GM21717 (cell line): Measurements from ENCODE around the gene AGAP3.

ENCODE experiments used
- ATAC-seq: cut with Tn5 transposase; IDR thresholded peaks from one replicate; pipeline ENCODE4 v1.9.1; 2021; ENCODE audit warnings: mild to moderate bottlenecking, moderate library complexity; ENCODE audit not compliant: unreplicated experiment

AGAP3 gene

GRCh38 chr7:151087245-151088018 lies 1.2 kb downstream of the AGAP3 start:
- no peak for ATAC-seq

DNA sequence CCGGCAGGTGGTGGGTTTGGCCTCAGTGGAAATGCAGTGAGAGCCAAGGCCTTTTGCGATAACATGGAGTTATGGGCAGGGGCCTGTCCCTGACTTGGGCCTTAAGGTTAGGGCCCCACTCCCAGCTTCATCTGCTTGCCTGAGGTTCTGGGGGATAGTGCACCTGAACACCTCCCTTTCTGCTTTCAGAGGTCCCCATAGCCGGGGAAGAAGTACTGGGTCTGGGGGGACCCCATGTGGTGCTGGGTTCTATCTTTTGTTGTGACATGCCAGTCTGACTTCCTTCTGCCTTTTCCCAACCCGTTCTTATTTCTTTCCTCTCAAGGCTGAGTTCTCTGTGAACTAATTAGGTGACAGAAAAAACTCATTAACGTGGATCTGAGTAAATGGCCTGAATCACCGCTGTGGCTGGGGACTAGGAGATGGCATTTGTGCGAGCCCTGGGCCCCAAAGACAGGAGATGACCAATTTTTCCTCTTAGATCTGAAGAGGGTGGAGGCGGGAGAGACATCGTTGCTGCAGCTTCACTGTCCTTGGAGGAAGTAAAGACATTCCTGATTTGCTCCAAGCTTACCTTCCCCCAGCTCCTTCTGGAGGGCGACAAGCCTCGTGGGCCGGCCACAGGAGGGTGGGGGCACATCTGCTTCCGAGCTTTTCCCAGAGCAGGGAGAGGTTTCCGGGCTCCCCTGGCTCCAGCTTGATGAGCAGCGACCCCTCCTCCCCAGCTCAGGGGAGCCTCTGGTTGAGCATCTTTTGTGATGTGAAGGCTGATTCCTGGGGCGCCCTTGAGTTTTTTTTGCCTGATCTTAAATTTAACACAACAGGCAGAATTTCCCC lies 2.0 kb downstream of the AGAP3 start:
- ATAC-seq = no peak

DNA sequence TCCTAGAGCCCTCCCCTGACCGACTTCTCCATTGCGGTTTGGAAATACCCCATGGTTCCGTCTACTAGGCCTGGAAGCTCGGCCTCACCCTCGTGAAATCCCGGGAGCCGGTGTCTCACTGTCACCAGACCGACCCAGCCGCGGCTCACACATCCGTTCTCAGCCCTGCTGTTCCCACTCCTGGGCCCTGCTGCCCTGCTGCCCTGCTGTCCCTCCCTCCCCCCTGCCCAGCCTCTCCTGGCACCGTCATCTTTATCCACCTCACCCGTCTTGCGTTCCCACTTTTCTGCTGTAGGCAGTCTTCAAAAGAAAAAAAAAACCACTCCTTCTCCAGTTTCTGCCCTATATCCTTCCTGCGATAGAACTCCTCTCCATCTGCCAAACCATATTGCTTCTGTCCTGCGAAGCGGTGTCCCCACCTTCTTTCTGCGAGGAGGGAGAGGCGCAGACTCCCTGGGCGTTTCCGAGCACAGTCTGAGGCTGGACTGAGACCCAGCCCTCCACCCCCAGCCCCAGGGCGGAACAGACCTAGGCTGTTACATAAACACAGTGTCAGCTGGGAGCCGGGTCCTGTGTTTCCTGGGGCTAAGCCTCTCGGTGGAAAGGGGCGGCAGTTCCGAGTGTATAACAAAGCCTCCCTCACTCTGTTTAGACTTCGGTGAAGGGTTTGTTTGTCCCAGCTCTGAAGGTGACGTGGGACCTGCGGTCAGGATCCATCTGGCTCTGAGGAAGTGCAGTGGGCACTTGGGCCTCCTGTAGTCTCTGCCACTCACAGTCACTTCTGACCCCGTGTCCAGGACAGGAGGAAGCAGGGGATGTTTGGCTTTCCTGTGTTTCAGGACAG lies 2.8 kb downstream of the AGAP3 start:
- ATAC-seq = no peak

DNA sequence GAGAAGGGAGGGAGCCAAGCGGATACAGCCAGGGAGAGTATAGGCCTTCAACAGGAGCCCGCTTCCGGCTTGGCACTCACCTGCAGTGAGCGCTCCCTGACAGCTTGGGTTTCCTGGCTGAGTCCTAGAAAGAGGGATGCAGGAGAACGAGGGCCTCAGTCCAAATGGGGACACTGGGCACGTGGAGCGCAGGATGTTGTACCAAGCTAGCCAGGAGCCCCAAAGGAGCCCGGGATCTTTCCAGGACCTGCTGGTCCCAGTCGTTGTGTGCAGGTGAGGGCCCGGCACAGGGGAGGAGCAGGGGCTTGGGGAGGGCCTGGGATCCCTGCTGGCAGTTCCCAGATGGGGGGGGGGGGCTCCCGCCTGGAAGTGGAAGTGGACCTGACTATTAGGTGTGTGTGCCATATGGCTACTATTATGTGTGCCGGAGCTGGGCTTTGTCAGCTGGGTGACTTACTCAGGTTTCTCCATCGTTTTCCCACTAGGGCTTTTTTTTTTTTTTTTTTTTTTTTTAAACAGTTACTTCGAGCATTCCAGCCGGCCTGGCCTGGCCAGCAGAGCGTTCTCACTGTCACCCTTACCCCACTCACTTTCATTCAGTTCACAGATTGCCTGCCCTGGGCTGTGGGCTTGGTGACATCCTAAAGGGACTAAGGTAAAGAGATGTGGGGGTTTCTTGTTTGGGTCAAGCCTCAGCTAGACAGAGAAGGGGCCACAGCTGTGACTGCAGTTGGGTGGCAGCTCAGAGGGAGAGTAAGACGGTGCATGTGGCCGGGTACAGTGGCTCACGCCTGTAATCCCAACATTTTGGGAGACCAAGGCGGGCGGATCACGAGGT lies 3.8 kb downstream of the AGAP3 start:
- ATAC-seq = no peak

DNA sequence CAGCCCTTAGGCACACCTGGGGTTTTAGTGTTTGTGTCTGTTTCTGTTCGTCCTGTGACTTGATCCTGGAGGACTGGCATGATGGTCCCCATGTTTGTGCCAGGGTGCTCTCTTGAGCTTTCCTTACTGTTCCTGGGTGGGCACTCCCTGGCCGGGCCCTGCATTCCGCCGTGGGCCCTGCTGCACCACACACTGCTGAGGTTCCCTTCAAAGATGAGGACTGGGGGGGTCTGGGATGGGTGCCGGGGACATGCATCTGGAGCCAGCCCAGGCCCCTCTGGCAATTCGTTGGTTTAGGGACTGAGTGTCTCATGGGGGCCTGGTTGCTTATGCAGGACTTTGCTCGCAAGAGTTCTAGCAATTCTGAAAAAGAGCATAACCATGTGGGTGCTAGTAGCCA lies 4.7 kb downstream of the AGAP3 start:
- ATAC-seq = no peak

GRCh38 chr7:151091431-151091830 lies 5.2 kb downstream of the AGAP3 start:
- ATAC-seq = no peak

DNA sequence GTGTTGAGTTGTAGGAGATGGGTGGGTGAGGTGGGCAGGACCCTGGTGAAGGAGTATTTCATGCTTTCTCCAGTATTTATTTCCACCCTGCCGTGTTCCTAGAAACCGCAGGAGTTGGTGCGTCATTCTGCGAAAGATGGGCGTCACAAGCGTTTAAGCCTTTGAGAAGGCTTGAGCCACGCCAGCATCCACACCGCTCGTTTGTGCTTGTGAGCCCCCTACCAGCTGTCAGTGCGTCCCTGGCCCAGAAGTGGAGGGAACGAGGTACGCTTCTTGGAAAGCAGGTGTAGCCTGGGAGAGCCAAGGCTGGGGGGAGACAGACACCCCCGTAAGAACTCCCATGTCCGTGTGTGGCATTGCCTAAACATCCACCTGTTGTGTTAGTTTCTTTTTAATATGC lies 5.7 kb downstream of the AGAP3 start:
- no peak for ATAC-seq

- ATAC-seq = no peak
These were observed 7.5 kb downstream of the AGAP3 start for GRCh38 chr7:151093748-151094147.

DNA sequence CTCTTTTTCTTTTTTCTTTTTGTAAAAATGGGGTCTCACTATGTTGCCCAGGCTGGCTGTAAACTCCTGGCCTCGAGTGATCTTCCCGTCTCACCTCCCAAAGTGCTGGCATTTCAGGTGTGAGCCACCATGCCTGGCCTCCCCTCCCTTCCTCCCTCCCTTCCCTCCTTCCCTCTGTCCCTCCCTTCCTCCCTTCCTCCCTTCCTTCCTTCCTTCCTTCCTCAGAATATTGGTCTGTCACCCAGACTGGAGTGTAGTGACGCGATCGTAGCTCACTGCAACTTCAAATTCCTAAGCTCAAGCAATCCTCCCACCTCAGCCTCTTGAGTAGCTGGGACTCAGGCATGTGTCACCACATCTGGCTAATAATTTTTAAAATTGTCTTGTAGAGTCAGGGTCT lies 8.4 kb downstream of the AGAP3 start:
- no peak for ATAC-seq

- no peak for ATAC-seq
These were observed 9.0 kb downstream of the AGAP3 start for GRCh38 chr7:151095123-151095797.

GRCh38 chr7:151095828-151096475 lies 9.7 kb downstream of the AGAP3 start:
- ATAC-seq = no peak

- no peak for ATAC-seq
These were observed 13.4 kb downstream of the AGAP3 start for GRCh38 chr7:151099486-151100211.

GRCh38 chr7:151100921-151101320 lies 14.6 kb downstream of the AGAP3 start:
- ATAC-seq = no peak

DNA sequence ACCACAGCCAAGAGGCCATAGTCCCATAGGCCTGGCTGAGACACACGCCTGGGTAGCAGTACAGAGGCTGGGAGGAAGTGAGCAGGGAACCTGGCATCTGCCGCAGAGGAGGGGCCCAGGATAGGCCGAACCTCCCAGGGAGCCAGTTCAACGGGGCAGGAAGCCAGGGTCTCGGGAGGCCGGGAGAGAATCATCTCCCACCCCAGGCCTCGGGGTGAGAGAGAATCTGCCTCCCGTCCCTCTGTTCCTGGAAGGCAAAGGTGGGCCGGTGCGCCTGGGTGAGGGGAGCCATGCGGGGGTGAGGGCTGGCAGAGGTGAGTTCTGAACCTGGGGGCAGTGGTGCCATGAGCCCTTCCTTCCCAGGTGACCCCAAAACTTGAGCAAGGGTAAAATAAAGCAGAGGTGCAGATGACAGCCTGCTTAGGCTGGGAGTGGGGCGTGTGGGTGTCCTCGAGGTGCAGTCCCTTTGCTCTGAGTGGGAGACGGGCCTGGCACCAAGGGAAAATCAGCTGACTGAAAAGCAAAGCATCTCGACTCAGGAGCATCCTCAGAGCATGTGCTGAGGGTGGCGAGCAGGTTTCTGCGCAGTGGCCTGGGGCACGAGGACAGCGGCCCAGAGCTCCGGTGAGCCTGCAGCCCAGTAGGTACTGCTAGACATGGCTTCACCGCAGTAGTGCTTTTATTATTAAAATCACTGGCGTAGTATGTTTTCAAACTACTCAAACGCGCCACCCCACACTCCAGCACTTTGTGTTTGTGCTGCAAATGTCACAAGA lies 15.5 kb downstream of the AGAP3 start:
- no peak for ATAC-seq

- no peak for ATAC-seq
These were observed 16.7 kb downstream of the AGAP3 start for GRCh38 chr7:151102991-151103390.

GRCh38 chr7:151103973-151104372 lies 17.7 kb downstream of the AGAP3 start:
- ATAC-seq = no peak

- no peak for ATAC-seq
These were observed 18.3 kb downstream of the AGAP3 start for GRCh38 chr7:151104411-151105235.
